OCI-LY3 (cell line): ENCODE measurements around the gene NUBP2.

Experiments
- H2AFZ ChIP-seq: fragments of 200-600, 300-600 bp; shearing (Covaris generic); 2 replicates; pipeline ENCODE4 v1.6.0; 2014; ENCODE audit warnings: antibody characterized with exemption, low read depth, low read length
- H3K27ac ChIP-seq: fragments of 200-600, 300-600 bp; sonication (generic); 2 replicates; pipeline ENCODE4 v1.5.1; 2014; ENCODE audit warnings: mild to moderate bottlenecking, low read length, moderate library complexity, mixed read lengths
- H3K27me3 ChIP-seq: fragments of 200-600, 300-600 bp; sonication (generic); 2 replicates; pipeline ENCODE4 v1.6.1; 2014; ENCODE audit warnings: low read depth, low read length, mixed read lengths
- H3K36me3 ChIP-seq: fragments of 200-600, 300-600 bp; sonication (generic); replicated peaks from 2 replicates; pipeline ENCODE3; 2014; ENCODE audit warnings: low read depth, low read length, mixed read lengths
- H3K4me1 ChIP-seq: fragments of 300-600, 200-600 bp; sonication (generic); 2 replicates; pipeline ENCODE4 v1.6.1; 2014; ENCODE audit warnings: low read length, mixed read lengths
- H3K4me2 ChIP-seq: fragments of 200-600, 300-600 bp; sonication (generic); 2 replicates; pipeline ENCODE4 v1.6.1; 2014; ENCODE audit warnings: low read length, mixed read lengths
- H3K4me3 ChIP-seq: fragments of 300-600, 200-600 bp; sonication (generic); 2 replicates; pipeline ENCODE4 v1.5.1; 2014; ENCODE audit warnings: antibody characterized with exemption, mild to moderate bottlenecking, low read length, moderate library complexity
- H3K79me2 ChIP-seq: fragments of 300-600, 200-600 bp; shearing (Covaris generic); 2 replicates; pipeline ENCODE4 v1.6.1; 2014; ENCODE audit warnings: mild to moderate bottlenecking, low read length, mixed read lengths
- H3K9ac ChIP-seq: fragments of 300-600, 200-600 bp; shearing (Covaris generic); 2 replicates; pipeline ENCODE4 v1.6.0; 2014; ENCODE audit warnings: mild to moderate bottlenecking, low read length, moderate library complexity
- H3K9me3 ChIP-seq: fragments of 200-600, 300-600 bp; shearing (Covaris generic); 2 replicates; pipeline ENCODE4 v1.6.1; 2014; ENCODE audit warnings: low read length, mixed read lengths; ENCODE audit not compliant: insufficient read depth
- H4K20me1 ChIP-seq: fragments of 200-600, 300-600 bp; sonication (generic); 2 replicates; pipeline ENCODE4 v1.6.1; 2016; ENCODE audit warnings: low read length, mixed read lengths; ENCODE audit not compliant: insufficient read depth
- CTCF ChIP-seq: fragments of 200-600, 300-600 bp; sonication (generic); IDR thresholded peaks from 2 replicates; pipeline ENCODE4 v1.5.1; 2014; ENCODE audit warnings: antibody characterized with exemption, low read length, low read depth
- EZH2phosphoT487 ChIP-seq: fragments of 200-600 bp; shearing (Covaris generic); IDR thresholded peaks from 2 replicates; pipeline ENCODE4 v1.6.1; 2018; ENCODE audit warnings: antibody characterized with exemption, mixed run types, low read depth

Gene NUBP2

DNA sequence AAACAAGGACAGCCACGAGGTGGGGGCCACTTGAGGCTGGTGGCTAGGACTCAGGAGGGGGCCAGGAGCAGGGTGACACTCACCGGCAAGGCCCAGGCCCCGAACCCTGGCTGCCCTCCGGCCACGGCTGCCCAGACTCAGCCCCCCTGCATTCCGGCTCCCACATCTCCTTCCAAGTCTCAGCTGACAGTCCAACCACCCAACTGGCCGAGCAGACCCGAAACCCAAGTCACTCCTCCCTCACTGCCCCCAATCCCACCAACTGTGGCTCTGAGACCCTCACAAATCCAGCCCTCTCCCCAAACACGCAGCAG is 34.5 kb downstream of the NUBP2 start:
- peaks cover 4% of the 10 kb centered on the region for H3K36me3 ChIP-seq
- no peak overlapping the region for H3K4me3 ChIP-seq
- H4K20me1 ChIP-seq, result no peaks in the 10 kb centered on the region
- H3K9ac ChIP-seq, result no peak overlapping the region
- TF ChIP-seq EZH2phosphoT487, result no peak
- no peak for TF ChIP-seq CTCF
- H3K4me2 ChIP-seq, result no peak overlapping the region
- no peak overlapping the region for H2AFZ ChIP-seq
- H3K9me3 ChIP-seq, result no peaks in the 10 kb centered on the region
- no peaks in the 10 kb centered on the region for H3K4me1 ChIP-seq
- no peak overlapping the region for H3K27ac ChIP-seq
- no peaks in the 10 kb centered on the region for H3K79me2 ChIP-seq
- no peaks in the 10 kb centered on the region for H3K27me3 ChIP-seq

DNA sequence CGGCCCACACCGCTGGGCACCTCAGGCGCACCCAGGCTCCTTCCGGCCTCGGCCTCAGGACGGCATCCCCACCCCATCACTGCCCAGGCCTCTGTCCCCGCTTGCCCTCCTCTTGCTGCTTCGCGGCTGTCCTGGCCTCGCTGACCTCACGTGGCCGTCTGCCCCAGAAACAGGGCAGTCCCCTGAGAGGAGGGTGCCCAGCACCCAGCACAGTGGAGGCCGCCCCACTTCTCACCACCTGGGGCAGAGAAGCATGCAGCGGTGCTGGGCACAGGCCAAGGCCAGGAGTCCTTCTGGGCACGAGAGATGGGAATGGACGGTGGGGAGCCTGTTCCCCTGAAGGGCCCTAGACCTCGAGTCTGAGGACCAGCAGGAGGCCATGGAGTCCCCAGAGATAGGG is 35.0 kb downstream of the NUBP2 start:
- H3K79me2 ChIP-seq, result no peaks in the 10 kb centered on the region
- no peak overlapping the region for H2AFZ ChIP-seq
- no peak overlapping the region for H3K4me3 ChIP-seq
- no peak overlapping the region for H3K4me2 ChIP-seq
- no peaks in the 10 kb centered on the region for H3K4me1 ChIP-seq
- TF ChIP-seq EZH2phosphoT487 (no peak), CTCF (no peak)
- no peak overlapping the region for H3K9ac ChIP-seq
- no peaks in the 10 kb centered on the region for H3K27me3 ChIP-seq
- H3K9me3 ChIP-seq, result no peaks in the 10 kb centered on the region
- no peaks in the 10 kb centered on the region for H4K20me1 ChIP-seq
- H3K27ac ChIP-seq, result no peak overlapping the region
- peaks cover 4% of the 10 kb centered on the region for H3K36me3 ChIP-seq

GRCh38 chr16:1818204-1818872 is 35.6 kb downstream of the NUBP2 start:
- Histone ChIP-seq H3K27ac (no peak overlapping the region), H3K79me2 (no peaks in the 10 kb centered on the region), H3K4me3 (no peak overlapping the region), H3K27me3 (no peaks in the 10 kb centered on the region), H3K9ac (no peak overlapping the region), H2AFZ (no peak overlapping the region), H3K36me3 (peaks cover 4% of the 10 kb centered on the region), H3K4me1 (no peaks in the 10 kb centered on the region), H3K4me2 (no peak overlapping the region), H4K20me1 (no peaks in the 10 kb centered on the region), H3K9me3 (no peaks in the 10 kb centered on the region)
- TF ChIP-seq CTCF (no peak), EZH2phosphoT487 (no peak)

DNA sequence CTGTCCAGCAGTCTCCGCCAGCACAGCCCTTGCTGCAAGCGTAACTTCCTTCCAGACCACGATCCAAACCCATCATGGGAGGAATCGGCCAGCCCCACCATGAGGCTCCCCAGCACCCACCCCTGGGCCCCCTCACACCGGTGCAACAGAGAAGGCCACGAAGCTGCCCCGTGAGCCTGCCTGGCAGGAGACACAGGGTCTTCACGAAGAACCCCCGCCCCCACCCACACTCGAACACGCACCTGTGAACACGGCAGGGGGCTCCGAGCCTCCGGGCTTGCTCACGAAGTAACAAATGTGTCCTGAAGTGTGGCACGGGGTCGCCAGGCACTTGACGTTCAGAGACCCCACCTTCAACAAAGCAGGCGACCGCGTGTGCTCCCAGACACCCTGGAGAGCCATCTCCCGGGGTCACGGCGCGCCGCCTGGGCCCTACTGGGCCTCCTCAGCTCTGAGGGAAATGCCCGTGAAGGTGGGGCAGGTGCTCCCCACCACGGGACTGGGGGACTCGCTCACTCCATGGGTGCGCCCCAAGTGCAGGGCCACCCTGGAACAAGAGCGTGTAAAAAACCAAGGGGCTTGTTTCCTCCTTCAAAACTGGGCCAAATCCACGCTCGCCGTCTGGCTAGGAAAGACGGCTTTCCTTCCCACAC is 36.2 kb downstream of the NUBP2 start:
- Histone ChIP-seq H3K4me2 (no peak overlapping the region), H4K20me1 (no peaks in the 10 kb centered on the region), H3K79me2 (no peaks in the 10 kb centered on the region), H3K27ac (no peak overlapping the region), H3K9me3 (no peaks in the 10 kb centered on the region), H3K4me3 (no peak overlapping the region), H3K36me3 (no peaks in the 10 kb centered on the region), H2AFZ (no peak overlapping the region), H3K27me3 (no peaks in the 10 kb centered on the region), H3K4me1 (no peaks in the 10 kb centered on the region), H3K9ac (no peak overlapping the region)
- TF ChIP-seq EZH2phosphoT487, result no peak
